HG03175 (cell line): Measurements from ENCODE around the gene DPH1.

ENCODE experiments used
- ATAC-seq: cut with Tn5 transposase; IDR thresholded peaks from one replicate; pipeline ENCODE4 v1.9.1; 2021; ENCODE audit warnings: mild to moderate bottlenecking, moderate library complexity; ENCODE audit not compliant: unreplicated experiment

DPH1 gene

DNA sequence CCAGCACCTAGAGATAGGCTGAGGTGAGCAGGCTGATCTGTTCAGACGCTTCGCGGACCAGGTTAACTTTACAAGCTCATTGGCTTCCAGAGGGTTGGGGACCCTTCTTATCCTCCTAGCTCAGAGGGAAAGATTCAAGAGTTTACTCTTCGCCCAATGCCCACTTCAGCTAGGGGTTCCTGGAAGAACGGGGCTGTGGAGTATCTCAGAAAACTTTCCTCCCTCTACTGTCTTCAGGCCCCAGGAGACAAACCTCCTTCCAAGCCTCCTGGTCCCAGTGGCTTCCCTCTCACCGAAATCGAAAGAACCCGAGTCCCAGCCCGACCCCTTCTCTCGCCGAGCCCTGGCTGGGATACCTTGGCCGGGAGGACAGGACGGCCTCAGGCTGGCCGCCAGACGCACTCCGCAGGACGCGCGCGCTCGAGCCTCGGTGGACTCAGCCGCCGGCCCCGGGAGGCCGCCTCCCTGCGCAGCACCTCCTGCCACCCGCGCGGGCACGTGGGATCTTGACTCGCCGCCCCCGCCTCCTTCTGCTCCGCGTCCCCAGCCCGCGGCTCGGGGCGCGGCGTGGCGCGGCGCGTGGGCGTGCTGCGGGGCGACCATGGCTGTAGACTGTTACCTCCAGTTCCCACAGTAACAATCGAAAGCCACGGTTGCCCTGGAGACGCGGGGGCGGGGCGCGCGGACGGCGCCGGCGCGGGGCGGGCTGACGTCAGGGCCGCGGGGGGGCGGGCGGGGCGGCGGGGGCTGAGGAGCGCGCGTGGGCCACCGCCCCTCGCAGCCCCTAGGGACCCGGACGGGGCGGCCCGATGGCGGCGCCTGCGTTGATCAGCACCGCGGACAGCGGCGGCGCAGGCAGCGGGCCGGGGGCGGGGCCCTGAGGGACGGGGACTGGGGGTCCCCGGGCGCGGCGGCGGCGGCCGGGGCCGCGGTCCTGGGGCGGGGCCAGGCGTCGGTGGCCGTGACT lies 19.7 kb downstream of the DPH1 start:
- peak; percentile 44 for ATAC-seq

DNA sequence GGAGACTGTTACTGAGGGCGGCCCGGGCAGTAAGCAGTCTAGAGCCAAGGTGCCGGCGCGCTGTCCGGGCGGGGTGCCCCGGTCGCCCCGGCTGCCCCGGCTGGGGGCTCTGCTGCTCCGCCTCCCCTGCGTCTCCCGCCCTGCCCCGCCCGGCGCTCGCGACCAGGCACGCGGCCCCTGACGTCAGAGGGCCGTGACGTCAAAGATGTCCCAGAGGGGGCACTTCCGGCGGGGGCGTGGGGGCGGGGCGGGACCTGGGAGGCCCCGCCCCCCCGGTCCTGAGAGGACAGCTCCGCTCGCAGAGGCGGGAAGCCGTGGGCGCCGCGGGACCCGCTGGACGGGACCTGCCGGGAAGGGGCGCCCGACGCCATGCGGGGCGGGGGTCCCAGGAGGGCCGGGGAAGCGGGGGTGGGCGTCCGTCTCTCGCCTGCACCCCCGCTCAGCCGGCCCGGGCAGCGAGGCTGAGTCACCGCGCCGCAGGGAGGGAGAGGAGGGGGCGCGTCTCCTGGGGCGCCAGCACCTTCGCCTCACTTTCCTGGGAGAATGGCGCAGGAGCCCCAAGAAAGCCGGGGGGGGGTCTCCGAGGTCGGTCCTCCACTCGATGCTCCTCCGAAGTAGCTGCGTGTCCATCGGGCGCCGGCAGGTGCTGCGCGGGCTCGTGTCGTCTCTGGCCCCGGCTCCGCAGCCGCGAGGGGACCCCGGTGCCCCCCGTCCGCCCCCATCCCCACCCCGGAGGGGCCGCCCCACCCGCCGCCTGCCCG lies 20.5 kb downstream of the DPH1 start:
- ATAC-seq, result no peak

DNA sequence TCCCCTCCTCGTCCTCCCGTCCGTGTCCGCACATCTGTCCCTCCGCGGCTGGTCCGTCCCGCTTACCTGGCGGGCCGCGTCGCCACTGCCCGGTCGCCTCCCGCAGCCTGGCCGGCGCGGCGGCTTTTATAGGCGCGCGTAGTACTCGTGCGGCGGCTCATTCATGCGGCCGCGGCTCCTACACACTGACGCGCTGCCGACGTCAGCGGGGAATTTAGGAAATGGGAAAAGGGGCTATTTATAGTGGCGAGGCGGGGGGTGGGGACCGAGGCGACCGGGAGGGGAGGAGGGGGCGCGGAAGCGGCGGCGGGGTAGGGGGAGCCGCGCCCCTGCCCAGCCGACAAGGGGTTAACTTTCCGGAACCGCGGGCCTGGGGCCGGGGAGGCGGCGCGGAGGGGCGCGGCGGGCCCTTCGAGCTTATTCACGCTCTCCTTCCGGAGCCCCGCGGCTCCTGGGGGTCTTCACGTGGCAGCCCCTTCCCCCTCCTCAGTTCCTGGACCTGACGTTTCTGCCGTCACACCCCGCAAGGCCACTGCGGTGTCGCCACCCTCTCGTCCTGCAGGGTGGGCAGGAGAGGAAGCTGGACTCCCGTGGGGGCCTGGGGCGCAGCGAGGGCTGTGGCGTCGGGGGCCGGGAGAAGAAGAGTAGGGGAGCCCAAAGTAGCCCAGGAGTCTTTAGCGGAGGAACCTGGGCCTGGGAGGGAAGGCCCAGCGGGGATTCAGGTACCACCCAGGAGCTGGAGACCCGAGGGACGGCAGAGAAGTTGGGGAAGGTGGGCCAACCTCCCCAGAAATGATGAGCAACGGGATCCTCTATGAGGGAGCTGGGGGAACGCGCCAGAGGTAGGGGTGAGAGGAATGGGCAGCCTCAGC lies 21.3 kb downstream of the DPH1 start:
- no peak for ATAC-seq

DNA sequence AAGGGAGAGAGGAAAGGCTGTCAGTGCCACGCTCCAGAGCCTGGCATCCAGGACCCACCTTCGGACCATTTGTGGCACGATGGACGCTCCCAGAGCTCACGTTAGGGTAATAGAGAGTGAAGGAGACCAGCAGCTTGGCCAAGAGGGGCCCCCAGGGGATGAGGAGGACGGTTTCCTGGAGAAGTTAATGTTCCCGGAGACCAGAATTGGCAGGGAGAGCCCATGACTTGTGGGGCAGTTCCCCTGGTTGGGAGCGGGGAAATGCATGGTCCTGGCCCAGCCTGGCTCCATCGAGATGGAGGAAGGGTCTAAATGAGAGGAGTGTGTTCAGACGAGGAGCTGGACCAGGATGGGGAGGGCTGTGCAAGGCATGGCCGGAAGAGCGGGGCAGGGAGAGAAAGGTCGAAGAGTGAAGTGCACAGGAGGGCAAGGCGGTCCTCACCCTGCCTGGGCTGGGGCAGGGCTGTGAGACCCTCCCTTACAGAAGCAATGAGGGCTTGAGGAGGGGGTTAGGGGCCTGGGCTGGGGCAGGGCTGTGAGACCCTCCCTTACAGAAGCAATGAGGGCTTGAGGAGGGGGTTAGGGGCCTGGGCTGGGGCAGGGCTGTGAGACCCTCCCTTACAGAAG lies 22.1 kb downstream of the DPH1 start:
- ATAC-seq, result no peak

DNA sequence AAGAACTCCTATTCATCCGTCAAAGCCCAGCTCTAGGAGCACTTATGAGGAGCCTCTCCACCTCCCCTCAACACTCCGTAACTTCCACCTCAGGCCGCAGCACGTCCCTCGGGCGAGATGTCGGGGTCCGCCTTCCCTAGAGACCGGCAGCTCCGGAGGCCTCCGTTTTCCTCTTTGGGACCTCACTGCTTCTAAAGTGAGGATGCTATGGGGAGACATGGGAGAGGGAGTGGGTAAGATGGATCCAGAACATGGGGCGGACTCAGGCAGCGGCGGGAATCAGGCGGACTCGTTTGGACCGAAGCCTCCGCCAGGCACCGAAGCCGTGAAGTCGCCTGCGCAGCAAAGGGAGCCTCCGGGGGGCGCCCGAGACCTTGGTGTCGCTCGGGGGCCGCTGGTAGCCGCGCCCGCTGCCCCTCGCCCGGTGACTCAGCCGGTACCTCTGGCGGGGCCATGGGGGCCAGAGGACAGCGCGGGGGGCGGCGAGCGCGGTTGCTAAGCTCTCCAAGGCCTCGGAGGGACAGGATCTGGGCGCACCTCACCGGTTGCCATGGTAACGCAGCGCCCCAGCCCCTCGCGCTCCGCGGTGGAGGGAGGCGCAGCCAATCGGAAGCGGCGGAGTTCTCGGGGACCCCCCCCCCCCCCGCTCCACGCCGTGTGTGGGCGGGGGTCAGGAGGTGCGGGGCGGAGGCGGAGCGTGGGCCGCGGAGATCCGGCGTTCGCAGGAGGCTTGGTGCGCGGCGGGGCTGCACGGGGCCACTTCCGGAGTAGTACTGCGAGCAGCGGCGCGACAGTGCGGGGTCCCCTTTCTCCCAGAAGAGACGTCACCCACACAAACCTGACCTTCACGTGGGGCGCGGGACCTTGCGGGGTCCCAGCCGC lies 23.7 kb downstream of the DPH1 start:
- ATAC-seq, result no peak

DNA sequence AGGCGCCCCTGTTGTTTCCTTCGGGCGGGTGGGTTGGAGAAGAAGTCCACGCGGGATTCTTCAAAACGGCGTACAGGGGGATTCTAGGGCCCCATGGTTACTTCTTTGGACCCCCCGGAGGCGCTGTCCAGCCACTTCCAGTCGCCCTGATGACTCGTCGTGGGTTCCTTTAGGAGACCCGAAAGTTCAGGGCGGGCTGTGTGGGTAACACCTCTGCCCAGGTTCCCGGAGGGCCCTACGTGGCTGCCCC lies 24.2 kb downstream of the DPH1 start:
- ATAC-seq, result no peak

DNA sequence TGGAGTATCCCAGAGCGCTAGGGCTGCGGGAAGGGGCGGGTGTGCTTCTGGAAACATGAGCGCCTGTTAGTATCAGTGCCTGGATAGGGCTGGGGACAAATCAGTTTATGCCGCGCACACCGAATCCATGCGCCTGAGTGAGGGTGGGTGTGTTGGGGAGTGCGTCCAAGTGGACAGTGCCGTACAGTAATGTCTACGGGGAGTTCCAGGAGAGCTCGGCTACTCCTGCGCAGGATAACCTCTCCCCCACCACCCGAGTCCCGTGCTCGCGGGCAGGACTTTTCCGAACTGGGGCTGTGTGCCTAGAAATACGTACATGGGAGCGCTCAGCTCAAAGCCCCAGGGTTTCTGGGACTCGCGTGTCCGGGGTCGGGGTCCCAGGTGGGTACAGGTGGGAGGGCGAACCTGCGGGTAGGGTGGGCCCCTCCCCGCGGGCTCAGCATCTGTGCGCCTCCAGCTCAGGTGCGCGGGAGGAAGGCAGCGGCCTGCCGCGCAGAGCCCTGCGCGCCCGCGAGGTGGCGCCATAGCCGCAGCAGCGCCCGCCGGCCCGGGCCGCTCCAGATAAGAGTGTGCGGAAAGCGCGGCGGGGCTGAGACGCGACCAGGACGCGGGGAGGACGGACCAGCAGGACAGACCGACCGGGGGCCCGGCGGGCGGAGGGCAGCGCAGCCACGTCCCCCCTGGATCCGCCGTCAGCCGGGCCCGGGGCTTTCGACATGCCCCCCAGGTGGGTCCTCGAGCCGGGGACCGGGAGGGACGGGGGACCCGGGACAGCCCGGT lies 24.7 kb downstream of the DPH1 start, which contains the start of gene HIC1:
TSS of gene HIC1 (plus strand) at position 592 of the 780 bp plus-strand sequence. CDS start 1,588 bp downstream, outside the sequence.
- peak; percentile 41 for ATAC-seq

DNA sequence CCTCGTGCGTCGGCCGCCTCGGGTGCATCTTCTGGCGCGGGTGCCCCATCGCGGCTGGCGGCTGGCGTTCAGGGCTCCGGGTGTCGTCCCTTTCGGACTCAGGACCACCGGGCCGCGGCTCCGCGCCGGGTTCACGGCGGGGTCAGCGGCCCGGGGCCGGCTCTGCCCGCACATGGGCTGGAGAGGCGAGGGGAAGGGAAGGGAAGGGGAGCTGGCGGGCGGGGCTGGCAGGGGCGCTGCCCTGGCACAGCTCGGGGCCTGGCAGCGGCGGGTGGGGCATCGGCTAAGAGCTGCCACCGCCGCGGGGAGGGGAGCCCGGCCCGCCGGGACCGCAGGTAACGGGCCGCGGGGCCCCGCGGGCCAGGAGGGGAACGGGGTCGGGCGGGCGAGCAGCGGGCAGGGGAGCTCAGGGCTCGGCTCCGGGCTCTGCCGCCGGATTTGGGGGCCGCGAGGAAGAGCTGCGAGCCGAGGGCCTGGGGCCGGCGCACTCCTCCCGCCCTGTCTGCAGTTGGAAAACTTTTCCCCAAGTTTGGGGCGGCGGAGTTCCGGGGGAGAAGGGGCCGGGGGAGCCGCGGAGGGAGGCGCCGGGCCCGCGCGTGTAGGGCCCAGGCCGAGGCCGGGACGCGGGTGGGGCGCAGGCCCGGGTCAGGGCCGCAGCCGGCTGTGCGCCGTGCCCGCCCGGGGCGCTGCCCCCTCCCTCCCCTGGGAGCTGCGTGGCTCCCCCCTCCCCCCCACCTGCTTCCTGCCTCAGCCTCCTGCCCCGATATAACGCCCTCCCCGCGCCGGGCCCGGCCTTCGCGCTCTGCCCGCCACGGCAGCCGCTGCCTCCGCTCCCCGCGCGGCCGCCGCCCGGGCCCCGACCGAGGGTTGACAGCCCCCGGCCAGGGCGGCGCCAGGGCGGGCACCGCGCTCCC lies 25.6 kb downstream of the DPH1 start:
- no peak for ATAC-seq

DNA sequence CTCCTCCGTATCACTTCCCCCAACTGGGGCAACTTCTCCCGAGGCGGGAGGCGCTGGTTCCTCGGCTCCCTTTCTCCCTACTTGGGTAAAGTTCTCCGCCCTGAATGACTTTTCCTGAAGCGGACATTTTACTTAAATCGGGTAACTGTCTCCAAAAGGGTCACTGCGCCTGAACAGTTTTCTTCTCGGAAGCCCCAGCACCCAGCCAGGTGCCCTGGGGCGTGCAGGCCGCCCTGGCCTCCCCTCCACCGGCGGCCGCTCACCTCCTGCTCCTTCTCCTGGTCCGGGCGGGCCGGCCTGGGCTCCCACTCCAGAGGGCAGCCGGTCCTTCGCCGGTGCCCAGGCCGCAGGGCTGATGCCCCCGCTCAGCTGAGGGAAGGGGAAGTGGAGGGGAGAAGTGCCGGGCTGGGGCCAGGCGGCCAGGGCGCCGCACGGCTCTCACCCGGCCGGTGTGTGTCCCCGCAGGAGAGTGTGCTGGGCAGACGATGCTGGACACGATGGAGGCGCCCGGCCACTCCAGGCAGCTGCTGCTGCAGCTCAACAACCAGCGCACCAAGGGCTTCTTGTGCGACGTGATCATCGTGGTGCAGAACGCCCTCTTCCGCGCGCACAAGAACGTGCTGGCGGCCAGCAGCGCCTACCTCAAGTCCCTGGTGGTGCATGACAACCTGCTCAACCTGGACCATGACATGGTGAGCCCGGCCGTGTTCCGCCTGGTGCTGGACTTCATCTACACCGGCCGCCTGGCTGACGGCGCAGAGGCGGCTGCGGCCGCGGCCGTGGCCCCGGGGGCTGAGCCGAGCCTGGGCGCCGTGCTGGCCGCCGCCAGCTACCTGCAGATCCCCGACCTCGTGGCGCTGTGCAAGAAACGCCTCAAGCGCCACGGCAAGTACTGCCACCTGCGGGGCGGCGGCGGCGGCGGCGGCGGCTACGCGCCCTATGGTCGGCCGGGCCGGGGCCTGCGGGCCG lies 26.5 kb downstream of the DPH1 start:
- ATAC-seq, result no peak

DNA sequence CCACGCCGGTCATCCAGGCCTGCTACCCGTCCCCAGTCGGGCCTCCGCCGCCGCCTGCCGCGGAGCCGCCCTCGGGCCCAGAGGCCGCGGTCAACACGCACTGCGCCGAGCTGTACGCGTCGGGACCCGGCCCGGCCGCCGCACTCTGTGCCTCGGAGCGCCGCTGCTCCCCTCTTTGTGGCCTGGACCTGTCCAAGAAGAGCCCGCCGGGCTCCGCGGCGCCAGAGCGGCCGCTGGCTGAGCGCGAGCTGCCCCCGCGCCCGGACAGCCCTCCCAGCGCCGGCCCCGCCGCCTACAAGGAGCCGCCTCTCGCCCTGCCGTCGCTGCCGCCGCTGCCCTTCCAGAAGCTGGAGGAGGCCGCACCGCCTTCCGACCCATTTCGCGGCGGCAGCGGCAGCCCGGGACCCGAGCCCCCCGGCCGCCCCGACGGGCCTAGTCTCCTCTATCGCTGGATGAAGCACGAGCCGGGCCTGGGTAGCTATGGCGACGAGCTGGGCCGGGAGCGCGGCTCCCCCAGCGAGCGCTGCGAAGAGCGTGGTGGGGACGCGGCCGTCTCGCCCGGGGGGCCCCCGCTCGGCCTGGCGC lies 27.3 kb downstream of the DPH1 start:
- no peak for ATAC-seq

DNA sequence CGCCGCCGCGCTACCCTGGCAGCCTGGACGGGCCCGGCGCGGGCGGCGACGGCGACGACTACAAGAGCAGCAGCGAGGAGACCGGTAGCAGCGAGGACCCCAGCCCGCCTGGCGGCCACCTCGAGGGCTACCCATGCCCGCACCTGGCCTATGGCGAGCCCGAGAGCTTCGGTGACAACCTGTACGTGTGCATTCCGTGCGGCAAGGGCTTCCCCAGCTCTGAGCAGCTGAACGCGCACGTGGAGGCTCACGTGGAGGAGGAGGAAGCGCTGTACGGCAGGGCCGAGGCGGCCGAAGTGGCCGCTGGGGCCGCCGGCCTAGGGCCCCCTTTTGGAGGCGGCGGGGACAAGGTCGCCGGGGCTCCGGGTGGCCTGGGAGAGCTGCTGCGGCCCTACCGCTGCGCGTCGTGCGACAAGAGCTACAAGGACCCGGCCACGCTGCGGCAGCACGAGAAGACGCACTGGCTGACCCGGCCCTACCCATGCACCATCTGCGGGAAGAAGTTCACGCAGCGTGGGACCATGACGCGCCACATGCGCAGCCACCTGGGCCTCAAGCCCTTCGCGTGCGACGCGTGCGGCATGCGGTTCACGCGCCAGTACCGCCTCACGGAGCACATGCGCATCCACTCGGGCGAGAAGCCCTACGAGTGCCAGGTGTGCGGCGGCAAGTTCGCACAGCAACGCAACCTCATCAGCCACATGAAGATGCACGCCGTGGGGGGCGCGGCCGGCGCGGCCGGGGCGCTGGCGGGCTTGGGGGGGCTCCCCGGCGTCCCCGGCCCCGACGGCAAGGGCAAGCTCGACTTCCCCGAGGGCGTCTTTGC lies 28.0 kb downstream of the DPH1 start:
- no peak for ATAC-seq

DNA sequence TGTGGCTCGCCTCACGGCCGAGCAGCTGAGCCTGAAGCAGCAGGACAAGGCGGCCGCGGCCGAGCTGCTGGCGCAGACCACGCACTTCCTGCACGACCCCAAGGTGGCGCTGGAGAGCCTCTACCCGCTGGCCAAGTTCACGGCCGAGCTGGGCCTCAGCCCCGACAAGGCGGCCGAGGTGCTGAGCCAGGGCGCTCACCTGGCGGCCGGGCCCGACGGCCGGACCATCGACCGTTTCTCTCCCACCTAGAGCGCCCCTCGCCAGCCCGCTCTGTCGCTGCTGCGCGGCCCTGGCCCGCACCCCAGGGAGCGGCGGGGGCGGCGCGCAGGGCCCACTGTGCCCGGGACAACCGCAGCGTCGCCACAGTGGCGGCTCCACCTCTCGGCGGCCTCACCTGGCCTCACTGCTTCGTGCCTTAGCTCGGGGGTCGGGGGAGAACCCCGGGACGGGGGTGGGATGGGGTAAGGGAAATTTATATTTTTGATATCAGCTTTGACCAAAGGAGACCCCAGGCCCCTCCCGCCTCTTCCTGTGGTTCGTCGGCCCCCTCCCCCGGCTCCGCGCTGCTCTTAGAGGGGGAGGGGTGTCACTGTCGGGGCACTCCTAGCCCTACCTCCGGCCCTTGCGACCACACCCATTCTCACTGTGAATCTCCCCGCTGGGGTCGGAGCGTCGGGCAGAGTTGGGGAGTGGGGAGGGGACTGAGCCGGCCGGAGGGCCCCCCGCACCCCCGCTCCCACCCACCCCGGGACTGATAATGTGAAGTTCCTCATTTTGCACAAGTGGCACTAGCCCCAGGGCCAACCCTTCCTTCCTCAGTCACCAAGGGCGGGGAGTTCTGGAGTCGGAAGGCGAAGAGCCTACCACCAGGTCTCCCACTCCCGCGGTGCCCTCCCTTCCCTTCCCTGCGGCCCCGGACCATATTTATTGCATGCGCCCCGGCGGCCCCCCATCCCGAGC lies 28.9 kb downstream of the DPH1 start:
- no peak for ATAC-seq

DNA sequence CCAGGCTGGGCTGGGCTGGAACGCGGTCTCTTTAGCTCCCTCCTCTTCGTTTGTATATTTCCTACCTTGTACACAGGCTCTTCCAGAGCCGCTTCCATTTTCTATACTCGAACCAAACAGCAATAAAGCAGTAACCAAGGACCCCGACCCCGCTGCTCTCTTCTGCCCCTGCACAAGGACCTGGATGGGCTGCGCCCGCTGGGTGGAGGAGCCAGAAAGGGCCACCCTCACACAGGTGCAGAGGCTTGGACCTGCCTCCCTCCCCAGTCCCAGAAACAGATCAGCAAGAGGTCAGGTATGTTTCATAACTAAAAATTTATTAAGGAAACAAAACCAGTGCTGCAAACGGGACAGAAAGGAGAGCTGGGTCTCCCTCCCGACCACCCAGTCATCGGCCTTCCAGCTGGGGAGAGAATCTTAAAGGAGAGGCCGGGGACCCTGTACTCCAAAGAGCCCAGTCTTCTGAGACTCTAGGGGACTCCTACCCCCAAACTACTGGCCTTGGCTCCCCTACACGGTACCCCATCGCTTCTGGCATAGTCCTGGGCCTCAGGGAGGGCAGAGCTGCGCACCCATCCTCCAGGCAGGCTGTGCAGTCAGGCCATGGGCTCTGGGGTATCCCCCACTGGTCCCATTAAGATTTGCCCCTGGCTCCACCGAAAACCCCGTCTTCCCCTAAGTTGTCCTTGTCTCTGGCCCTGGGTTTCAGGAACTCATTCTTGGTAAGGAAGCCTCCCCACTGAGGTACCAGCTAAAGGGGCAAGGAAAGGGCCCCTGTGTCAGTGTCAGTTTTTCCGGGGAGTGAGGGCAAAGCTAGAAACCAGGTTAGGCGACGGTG lies 29.8 kb downstream of the DPH1 start:
- ATAC-seq, result no peak

DNA sequence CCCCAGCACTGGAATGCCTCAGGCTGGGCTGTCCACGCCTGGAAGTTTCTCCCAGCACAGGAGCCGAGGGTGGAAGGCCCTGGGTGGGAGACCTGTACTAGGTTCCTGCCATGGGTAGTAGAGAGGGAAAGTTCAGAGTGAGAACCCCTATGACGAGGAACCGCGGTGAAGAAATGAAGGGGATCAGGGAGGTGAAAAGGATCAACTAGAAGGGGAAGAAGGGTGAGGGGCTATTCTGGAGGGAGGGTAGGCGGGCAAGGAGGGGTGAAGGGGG lies 30.4 kb downstream of the DPH1 start:
- no peak for ATAC-seq
